Spleen (tissue), 7 donors: ENCODE results near the gene RAB44.

Experiments
- POLR2A ChIP-seq, 3 donors: fragments of 450-650 bp; IDR thresholded peaks; one replicate each; pipeline ENCODE4 v1.5.1; 2017; ENCODE audit warnings: antibody characterized with exemption in 3 of 3, mild to moderate bottlenecking in 1 of 3
- TF ChIP-seq, protein P1 (sequence below), 11 experiments: fragments of 200-600 bp in 7 of 11; fragments of 450-650 bp in 4 of 11; sonication (generic) in 4 of 11; IDR thresholded peaks in 8 of 11; conservative IDR thresholded peaks in 3 of 11; 1 replicate in 7 of 11; 2 replicates in 4 of 11; pipeline versions ENCODE4 v1.4.0 to v1.8.0; 2016 to 2021; ENCODE audit warnings: antibody characterized with exemption in 11 of 11, inconsistent platforms in 4 of 11, mild to moderate bottlenecking in 1 of 11
- donor health status: DM: no; HTN: no; CAD: no; lungs with moderate emphysema.
- donor health status: DM: no; HTN: no; CAD: no.
- donor health status: DM: no; HTN: no; CAD: no.

DNA sequence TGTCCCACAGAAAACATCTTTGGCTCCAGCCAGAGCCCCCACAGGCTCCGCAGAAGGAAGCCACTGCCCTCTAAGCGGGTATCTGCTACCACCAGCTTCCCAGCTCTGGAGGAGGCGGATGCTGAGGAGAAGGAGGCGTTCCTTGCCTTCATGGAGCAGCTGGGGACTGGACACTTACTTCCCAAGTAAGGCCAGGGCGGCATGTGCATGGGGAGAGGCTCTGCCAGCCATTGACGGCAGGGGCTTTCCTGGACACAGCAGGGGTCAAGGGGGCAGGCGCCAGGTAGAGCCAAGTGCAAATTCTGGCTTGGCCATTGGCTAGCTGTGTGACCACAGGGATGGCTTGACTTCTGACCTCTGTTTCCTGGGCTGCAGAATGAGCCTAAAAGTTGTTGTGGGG lies 17.8 kb downstream of the RAB44 start:
- no peak for TF ChIP-seq POLR2A (IDR thresholded peaks at IDR 0.05)
- TF ChIP-seq, protein P1, sequence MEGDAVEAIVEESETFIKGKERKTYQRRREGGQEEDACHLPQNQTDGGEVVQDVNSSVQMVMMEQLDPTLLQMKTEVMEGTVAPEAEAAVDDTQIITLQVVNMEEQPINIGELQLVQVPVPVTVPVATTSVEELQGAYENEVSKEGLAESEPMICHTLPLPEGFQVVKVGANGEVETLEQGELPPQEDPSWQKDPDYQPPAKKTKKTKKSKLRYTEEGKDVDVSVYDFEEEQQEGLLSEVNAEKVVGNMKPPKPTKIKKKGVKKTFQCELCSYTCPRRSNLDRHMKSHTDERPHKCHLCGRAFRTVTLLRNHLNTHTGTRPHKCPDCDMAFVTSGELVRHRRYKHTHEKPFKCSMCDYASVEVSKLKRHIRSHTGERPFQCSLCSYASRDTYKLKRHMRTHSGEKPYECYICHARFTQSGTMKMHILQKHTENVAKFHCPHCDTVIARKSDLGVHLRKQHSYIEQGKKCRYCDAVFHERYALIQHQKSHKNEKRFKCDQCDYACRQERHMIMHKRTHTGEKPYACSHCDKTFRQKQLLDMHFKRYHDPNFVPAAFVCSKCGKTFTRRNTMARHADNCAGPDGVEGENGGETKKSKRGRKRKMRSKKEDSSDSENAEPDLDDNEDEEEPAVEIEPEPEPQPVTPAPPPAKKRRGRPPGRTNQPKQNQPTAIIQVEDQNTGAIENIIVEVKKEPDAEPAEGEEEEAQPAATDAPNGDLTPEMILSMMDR (IDR thresholded peaks at IDR 0.05 in 8 of 11, conservative IDR thresholded peaks at IDR 0.05 in 3 of 11) = no peak
